ENCODE measurements around the gene KBTBD12.

Gene KBTBD12

DNA sequence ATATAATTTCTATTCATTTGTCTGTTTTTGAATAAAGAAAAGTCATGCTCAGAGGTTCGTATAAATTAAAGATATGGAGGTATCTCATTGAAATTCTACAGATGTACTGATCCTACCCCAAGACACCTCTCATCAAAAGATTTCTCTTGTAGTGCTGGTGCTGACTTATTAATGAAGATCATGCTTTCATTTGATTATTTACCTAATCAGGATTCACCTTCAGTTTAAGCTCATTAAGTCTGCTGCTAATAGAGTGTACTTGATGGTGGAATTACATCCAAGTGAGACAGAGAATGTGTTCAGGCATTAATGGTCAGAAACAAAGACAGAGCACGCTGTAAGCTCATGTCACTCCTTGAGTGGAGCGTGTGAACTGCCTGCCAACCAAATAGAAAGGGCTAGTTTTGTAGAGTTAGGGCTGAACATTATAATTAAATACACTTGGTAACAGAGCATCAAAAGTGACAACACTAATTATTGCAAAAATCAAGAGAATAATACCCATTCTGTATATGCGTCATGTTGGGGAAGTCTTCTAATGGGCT, 45.5 kb downstream of the KBTBD12 start:
- TF ChIP-seq, protein P1, sequence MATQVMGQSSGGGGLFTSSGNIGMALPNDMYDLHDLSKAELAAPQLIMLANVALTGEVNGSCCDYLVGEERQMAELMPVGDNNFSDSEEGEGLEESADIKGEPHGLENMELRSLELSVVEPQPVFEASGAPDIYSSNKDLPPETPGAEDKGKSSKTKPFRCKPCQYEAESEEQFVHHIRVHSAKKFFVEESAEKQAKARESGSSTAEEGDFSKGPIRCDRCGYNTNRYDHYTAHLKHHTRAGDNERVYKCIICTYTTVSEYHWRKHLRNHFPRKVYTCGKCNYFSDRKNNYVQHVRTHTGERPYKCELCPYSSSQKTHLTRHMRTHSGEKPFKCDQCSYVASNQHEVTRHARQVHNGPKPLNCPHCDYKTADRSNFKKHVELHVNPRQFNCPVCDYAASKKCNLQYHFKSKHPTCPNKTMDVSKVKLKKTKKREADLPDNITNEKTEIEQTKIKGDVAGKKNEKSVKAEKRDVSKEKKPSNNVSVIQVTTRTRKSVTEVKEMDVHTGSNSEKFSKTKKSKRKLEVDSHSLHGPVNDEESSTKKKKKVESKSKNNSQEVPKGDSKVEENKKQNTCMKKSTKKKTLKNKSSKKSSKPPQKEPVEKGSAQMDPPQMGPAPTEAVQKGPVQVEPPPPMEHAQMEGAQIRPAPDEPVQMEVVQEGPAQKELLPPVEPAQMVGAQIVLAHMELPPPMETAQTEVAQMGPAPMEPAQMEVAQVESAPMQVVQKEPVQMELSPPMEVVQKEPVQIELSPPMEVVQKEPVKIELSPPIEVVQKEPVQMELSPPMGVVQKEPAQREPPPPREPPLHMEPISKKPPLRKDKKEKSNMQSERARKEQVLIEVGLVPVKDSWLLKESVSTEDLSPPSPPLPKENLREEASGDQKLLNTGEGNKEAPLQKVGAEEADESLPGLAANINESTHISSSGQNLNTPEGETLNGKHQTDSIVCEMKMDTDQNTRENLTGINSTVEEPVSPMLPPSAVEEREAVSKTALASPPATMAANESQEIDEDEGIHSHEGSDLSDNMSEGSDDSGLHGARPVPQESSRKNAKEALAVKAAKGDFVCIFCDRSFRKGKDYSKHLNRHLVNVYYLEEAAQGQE (IDR thresholded peaks at IDR 0.05; ENCODE audit: insufficient read depth in 1 of 2, low read depth in 2 of 2, low read length in 2 of 2), result no peak
- TF ChIP-seq POLR2AphosphoS5 (IDR thresholded peaks at IDR 0.05; ENCODE audit: low read depth, low read length), result no peak
- TF ChIP-seq TAF1 (IDR thresholded peaks at IDR 0.05; ENCODE audit: borderline replicate concordance, insufficient read depth, low read length), result no peak
- TF ChIP-seq SIN3A (IDR thresholded peaks at IDR 0.05; ENCODE audit: borderline replicate concordance, insufficient read depth, low read length), result no peak
- TF ChIP-seq FOXP2 (optimal IDR thresholded peaks at IDR 0.05; ENCODE audit: borderline replicate concordance, extremely low read depth, extremely low read length, insufficient read depth), result no peak

DNA sequence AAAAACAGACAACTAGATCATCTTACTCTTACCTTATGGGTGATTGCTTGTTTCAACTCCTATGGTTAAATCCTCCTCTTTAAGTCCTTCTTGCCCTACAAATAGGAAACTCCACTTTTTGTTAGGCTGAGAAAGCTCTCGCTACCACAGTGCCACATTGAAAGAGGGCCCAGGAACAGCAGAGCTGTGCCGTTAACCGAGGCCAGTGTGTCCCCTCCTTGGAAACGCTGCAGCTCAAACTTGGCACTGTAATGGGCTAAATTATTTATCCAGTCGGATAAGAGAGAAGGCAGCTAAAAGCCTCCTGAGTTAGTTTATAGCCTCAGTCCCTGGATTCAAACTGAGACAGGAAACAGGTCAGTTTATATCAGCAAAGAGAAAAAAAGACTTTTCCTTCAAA, 46.1 kb downstream of the KBTBD12 start:
- TF ChIP-seq, protein P1 (IDR thresholded peaks at IDR 0.05; ENCODE audit: insufficient read depth in 1 of 2, low read depth in 2 of 2, low read length in 2 of 2), result no peak
- TF ChIP-seq TAF1 (IDR thresholded peaks at IDR 0.05; ENCODE audit: borderline replicate concordance, insufficient read depth, low read length), result no peak
- no peak for TF ChIP-seq POLR2AphosphoS5 (IDR thresholded peaks at IDR 0.05; ENCODE audit: low read depth, low read length)
- no peak for TF ChIP-seq FOXP2 (optimal IDR thresholded peaks at IDR 0.05; ENCODE audit: borderline replicate concordance, extremely low read depth, extremely low read length, insufficient read depth)
- TF ChIP-seq SIN3A (IDR thresholded peaks at IDR 0.05; ENCODE audit: borderline replicate concordance, insufficient read depth, low read length), result no peak

DNA sequence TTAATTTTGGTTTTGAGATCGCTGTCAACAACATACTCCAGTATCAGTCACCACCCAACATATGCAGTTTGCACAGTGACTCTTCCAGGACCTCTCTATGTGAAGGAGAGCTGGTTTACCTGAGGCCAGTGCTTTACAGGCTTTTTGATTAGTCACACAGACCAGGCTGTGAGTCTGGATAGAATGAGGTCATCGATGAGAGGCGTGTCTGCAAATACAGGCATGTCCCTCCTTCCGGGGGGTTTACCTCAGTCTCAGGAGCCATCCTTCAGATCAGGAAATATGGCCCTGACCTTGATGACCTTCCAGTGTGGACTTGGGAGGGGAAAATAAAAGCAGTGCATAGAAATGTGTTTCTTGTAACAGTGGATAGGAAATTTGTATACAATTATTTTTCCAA, 46.9 kb downstream of the KBTBD12 start:
- TF ChIP-seq SIN3A (IDR thresholded peaks at IDR 0.05; ENCODE audit: borderline replicate concordance, insufficient read depth, low read length) (no peak), TAF1 (IDR thresholded peaks at IDR 0.05; ENCODE audit: borderline replicate concordance, insufficient read depth, low read length) (no peak), FOXP2 (optimal IDR thresholded peaks at IDR 0.05; ENCODE audit: borderline replicate concordance, extremely low read depth, extremely low read length, insufficient read depth) (no peak), POLR2AphosphoS5 (IDR thresholded peaks at IDR 0.05; ENCODE audit: low read depth, low read length) (no peak)
- TF ChIP-seq, protein P1 (IDR thresholded peaks at IDR 0.05; ENCODE audit: insufficient read depth in 1 of 2, low read depth in 2 of 2, low read length in 2 of 2), result no peak

DNA sequence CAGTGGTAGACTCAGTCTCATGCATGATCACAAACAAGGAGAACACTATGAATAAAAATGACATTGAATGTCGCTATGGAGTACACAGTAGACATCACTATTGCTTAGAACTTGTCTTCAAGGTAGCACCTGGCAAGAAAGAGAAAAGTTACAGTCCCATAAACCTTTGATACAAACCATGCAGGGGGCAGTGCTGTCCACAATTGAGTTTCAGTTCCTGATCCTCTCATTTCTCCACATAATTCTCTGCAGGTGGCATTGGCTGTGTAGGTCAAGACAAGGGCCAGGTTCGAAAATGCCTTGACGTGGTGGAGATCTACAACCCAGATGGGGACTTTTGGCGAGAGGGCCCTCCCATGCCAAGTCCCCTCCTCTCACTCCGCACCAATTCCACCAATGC, 47.9 kb downstream of the KBTBD12 start:
- TF ChIP-seq POLR2AphosphoS5 (IDR thresholded peaks at IDR 0.05; ENCODE audit: low read depth, low read length), result no peak
- no peak for TF ChIP-seq TAF1 (IDR thresholded peaks at IDR 0.05; ENCODE audit: borderline replicate concordance, insufficient read depth, low read length)
- TF ChIP-seq SIN3A (IDR thresholded peaks at IDR 0.05; ENCODE audit: borderline replicate concordance, insufficient read depth, low read length), result no peak
- TF ChIP-seq, protein P1 (IDR thresholded peaks at IDR 0.05; ENCODE audit: insufficient read depth in 1 of 2, low read depth in 2 of 2, low read length in 2 of 2), result no peak
- no peak for TF ChIP-seq FOXP2 (optimal IDR thresholded peaks at IDR 0.05; ENCODE audit: borderline replicate concordance, extremely low read depth, extremely low read length, insufficient read depth)

GRCh38 chr3:127964053-127964452, 49.0 kb downstream of the KBTBD12 start:
- TF ChIP-seq POLR2AphosphoS5 (IDR thresholded peaks at IDR 0.05; ENCODE audit: low read depth, low read length), result no peak
- TF ChIP-seq, protein P1 (IDR thresholded peaks at IDR 0.05; ENCODE audit: insufficient read depth in 1 of 2, low read depth in 2 of 2, low read length in 2 of 2), result no peak
- no peak for TF ChIP-seq SIN3A (IDR thresholded peaks at IDR 0.05; ENCODE audit: borderline replicate concordance, insufficient read depth, low read length)
- TF ChIP-seq TAF1 (IDR thresholded peaks at IDR 0.05; ENCODE audit: borderline replicate concordance, insufficient read depth, low read length), result no peak
- no peak for TF ChIP-seq FOXP2 (optimal IDR thresholded peaks at IDR 0.05; ENCODE audit: borderline replicate concordance, extremely low read depth, extremely low read length, insufficient read depth)

All from PFSK-1 (cell line).